ENCODE measurements around the gene TMEM108. TPM values are rescaled to one million over a fixed set of nuclear protein-coding genes. Genes with fewer than 3 reads are reported as not detected.

Gene TMEM108
- polyA plus RNA-seq, 1 donor from 2014 or later, result 2.1 TPM

- Histone ChIP-seq H3K4me3 (ENCODE audit: low read length) (no peak overlapping the region), H2AFZ (ENCODE audit: low read depth, low read length) (no peak overlapping the region), H3K9ac (ENCODE audit: low read length) (no peak overlapping the region), H4K20me1 (ENCODE audit: insufficient read depth) (no peaks in the 10 kb centered on the region), H3F3A (ENCODE audit: insufficient read depth, low read length, poor library complexity, severe bottlenecking) (no peaks in the 10 kb centered on the region), H3K36me3 (ENCODE audit: insufficient read depth, low read length) (no peaks in the 10 kb centered on the region), H3K79me2 (replicated peaks; ENCODE audit: insufficient read depth, low read length) (no peaks in the 10 kb centered on the region), H3K9me2 (ENCODE audit: insufficient read depth, low read length) (no peaks in the 10 kb centered on the region), H3K9me3 (ENCODE audit: low read length) (no peaks in the 10 kb centered on the region), H3K4me2 (ENCODE audit: low read length) (no peak overlapping the region), H3K27ac (ENCODE audit: low read length) (no peak overlapping the region), H3K27me3 (ENCODE audit: insufficient read depth, low read depth, low read length) (no peaks in the 10 kb centered on the region)
- no peak for TF ChIP-seq POLR2AphosphoS5 (IDR thresholded peaks at IDR 0.05)
- TF ChIP-seq EP300 (conservative IDR thresholded peaks at IDR 0.05; ENCODE audit: poor library complexity, severe bottlenecking), result no peak
- TF ChIP-seq RAD21 (conservative IDR thresholded peaks at IDR 0.05), result no peak
- TF ChIP-seq, protein P1, sequence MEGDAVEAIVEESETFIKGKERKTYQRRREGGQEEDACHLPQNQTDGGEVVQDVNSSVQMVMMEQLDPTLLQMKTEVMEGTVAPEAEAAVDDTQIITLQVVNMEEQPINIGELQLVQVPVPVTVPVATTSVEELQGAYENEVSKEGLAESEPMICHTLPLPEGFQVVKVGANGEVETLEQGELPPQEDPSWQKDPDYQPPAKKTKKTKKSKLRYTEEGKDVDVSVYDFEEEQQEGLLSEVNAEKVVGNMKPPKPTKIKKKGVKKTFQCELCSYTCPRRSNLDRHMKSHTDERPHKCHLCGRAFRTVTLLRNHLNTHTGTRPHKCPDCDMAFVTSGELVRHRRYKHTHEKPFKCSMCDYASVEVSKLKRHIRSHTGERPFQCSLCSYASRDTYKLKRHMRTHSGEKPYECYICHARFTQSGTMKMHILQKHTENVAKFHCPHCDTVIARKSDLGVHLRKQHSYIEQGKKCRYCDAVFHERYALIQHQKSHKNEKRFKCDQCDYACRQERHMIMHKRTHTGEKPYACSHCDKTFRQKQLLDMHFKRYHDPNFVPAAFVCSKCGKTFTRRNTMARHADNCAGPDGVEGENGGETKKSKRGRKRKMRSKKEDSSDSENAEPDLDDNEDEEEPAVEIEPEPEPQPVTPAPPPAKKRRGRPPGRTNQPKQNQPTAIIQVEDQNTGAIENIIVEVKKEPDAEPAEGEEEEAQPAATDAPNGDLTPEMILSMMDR (IDR thresholded peaks at IDR 0.05; ENCODE audit: poor library complexity, severe bottlenecking), result no peak
- no peak for TF ChIP-seq MXI1 (conservative IDR thresholded peaks at IDR 0.05; ENCODE audit: poor library complexity, severe bottlenecking)
- TF ChIP-seq TAF1 (IDR thresholded peaks at IDR 0.05; ENCODE audit: low read depth), result no peak
- no peak for TF ChIP-seq REST (IDR thresholded peaks at IDR 0.05; ENCODE audit: borderline replicate concordance)
- TF ChIP-seq EZH2 (IDR thresholded peaks at IDR 0.05; ENCODE audit: borderline replicate concordance, insufficient read depth, low read length, poor library complexity, severe bottlenecking), result no peak
- no peak for TF ChIP-seq SMC3 (conservative IDR thresholded peaks at IDR 0.05; ENCODE audit: poor library complexity)
These were observed 405.6 kb downstream of the TMEM108 start for GRCh38 chr3:133443649-133444422.

DNA sequence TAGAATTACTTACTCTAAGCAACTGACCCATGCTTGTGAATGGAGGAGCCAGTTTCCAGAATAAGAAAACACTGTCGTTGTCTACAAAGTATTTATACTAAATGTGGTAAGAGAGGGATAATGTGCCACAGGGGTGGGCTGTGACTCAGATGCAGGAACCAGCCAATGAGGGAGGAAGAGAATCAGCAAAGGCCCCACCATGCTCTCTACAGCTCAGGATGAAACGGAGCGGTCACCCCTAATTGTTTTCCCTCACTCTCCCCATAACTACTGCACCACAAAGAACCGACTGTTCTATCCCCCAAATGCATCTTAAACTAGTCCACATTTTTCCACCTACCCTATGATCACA is 406.2 kb downstream of the TMEM108 start:
- Histone ChIP-seq H3K27me3 (ENCODE audit: insufficient read depth, low read depth, low read length) (no peaks in the 10 kb centered on the region), H4K20me1 (ENCODE audit: insufficient read depth) (no peaks in the 10 kb centered on the region), H3K4me3 (ENCODE audit: low read length) (no peak overlapping the region), H3K9me3 (ENCODE audit: low read length) (no peaks in the 10 kb centered on the region), H3K36me3 (ENCODE audit: insufficient read depth, low read length) (no peaks in the 10 kb centered on the region), H3K4me2 (ENCODE audit: low read length) (no peak overlapping the region), H2AFZ (ENCODE audit: low read depth, low read length) (no peak overlapping the region), H3K79me2 (replicated peaks; ENCODE audit: insufficient read depth, low read length) (no peaks in the 10 kb centered on the region), H3K9ac (ENCODE audit: low read length) (no peak overlapping the region), H3K27ac (ENCODE audit: low read length) (no peak overlapping the region), H3F3A (ENCODE audit: insufficient read depth, low read length, poor library complexity, severe bottlenecking) (no peaks in the 10 kb centered on the region), H3K9me2 (ENCODE audit: insufficient read depth, low read length) (no peaks in the 10 kb centered on the region)
- TF ChIP-seq, protein P1 (IDR thresholded peaks at IDR 0.05; ENCODE audit: poor library complexity, severe bottlenecking), result no peak
- TF ChIP-seq TAF1 (IDR thresholded peaks at IDR 0.05; ENCODE audit: low read depth), result no peak
- TF ChIP-seq EZH2 (IDR thresholded peaks at IDR 0.05; ENCODE audit: borderline replicate concordance, insufficient read depth, low read length, poor library complexity, severe bottlenecking), result no peak
- TF ChIP-seq REST (IDR thresholded peaks at IDR 0.05; ENCODE audit: borderline replicate concordance), result no peak
- TF ChIP-seq RAD21 (conservative IDR thresholded peaks at IDR 0.05), result no peak
- TF ChIP-seq SMC3 (conservative IDR thresholded peaks at IDR 0.05; ENCODE audit: poor library complexity), result no peak
- TF ChIP-seq MXI1 (conservative IDR thresholded peaks at IDR 0.05; ENCODE audit: poor library complexity, severe bottlenecking), result no peak
- no peak for TF ChIP-seq EP300 (conservative IDR thresholded peaks at IDR 0.05; ENCODE audit: poor library complexity, severe bottlenecking)
- no peak for TF ChIP-seq POLR2AphosphoS5 (IDR thresholded peaks at IDR 0.05)

Data from neural cell (in vitro differentiated cells).